ENCODE measurements around the gene COL9A3.

COL9A3 gene

DNA sequence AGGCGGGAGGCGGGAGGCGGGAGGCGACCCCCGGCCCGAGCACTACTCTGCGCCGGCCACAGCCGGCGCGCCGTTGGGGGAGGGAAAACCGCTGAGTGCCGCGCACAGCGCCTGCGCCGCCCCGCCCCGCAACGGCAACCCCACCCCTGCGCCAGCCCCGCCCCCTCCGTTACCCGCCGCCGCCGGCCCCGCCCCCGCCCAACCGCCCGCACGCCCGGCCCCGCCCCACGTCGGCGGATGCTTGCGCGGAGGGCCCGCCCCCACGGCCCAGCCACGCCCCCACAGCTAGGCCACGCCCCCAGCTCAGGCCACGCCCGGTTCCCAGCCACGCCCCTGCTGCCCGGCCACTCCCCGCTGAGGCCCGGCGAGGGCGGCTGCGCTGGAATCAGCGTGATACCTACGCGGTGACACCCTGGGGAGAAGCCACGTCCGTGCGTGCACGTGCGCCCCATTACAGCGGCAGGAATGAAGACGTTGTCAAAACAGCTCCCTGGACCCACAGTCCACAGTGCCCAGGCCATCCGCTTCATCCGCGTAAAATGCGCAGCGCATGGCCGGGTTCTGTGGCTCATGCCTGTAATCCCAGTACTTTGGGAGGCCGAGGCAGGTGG lies 45.0 kb downstream of the COL9A3 start, which contains the start of gene TCFL5:
TSS of gene TCFL5 (minus strand) at position 97 of the 611 bp plus-strand sequence. CDS start 152 bp downstream, outside the sequence.
- peak; percentile 79 for DNase-seq

DNA sequence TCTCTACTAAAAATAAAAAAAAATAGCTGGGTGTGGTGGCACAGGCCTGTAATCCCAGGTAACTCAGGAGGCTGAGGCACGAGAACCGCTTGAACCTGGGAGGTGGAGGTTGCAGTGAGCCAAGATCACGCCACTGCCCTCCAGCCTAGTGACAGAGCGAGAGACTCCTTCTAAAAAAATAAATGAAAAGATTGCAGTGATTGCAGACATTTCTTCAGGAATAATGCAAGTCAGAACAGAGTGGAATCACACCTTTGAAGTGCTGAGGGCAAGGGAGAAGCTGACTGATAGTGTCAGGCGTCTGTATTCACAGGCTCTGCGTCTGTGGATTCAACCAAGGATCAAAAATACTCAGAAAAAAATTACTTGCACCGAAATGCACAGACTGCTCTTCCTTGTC lies 47.4 kb downstream of the COL9A3 start:
- DNase-seq, result no peak

DNA sequence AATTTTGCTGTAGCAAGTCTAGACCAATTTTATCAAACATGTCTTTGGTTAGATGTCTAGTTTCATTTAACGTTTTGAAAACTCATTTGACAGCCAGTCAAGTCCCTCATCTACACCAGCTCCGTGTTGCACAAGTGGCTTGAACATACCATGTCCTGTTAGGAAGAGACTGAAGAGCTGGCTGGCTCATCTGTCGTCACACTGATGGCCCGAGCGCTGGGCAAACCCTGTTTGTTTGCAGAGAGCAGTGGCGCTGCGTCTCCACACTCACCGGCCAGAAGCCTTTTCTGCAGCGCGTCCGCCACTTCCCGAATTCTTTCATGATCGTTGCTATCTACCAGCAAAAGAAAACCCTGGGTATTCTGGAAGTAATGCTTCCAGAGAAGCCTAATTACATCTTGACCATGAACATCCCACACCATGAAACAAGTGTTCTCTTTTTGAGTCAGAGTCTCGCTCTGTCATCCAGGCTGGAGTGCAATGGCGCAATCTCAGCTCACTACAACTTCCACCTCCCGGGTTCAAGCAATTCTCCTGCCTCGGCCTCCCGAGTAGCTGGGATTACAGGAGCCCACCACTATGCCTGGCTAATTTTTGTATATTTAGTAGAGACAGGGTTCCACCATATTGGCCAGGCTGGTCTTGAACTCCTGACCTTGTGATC lies 55.5 kb downstream of the COL9A3 start:
- peak; percentile 32 for DNase-seq

DNA sequence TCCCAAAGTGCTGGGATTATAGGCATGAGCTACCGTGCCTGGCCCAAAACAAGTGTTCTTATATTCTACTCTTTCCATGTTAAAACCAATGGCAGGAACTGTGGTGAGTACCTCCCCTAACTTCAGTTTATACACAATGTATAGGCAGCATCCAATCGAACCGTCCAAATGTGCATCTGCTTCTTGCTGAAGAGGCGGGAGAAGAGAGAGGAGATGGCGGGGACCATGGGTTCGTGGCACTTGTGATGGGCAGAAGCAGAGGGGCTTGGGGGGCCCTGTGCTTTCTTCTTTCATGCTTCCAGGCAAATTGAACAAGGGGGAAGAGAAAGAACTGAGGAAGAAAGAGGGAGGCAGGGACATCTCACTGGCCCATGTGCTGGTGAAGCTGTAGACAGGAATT lies 56.0 kb downstream of the COL9A3 start:
- DNase-seq, result no peak

DNA sequence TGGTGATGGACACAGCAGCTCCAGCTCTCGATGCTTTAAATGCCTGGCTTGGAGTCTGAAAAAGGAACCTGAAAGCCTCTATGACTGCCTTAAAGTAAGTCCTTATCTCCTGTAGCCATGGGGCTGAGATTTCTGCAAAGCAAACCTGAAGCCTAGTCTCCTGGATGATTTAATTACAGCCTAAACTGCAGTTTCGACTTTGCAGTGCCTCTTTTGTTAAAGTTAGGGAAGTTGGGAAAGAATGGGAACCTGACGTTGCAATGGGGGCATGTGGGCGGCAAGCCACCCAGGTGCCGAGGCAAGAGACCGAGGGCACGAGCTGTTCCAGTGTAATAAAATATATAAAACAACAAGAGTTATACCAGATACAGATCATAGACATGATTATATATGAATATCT lies 56.4 kb downstream of the COL9A3 start:
- no peak for DNase-seq

DNA sequence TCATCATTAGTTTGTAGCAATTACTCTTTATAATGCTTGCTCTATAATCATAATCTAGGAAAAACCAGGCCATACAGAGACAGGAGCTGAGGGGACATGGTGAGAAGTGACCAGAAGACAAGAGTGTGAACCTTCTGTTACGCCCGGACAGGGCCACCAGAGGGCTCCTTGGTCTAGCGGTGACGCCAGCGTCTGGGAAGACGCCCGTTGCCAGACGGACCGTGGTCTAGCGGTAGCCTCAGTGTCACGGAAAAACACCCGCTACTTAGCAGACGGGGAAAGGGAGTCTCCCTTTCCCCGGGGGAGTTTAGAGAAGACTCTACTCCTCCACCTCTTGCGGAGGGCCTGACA lies 56.8 kb downstream of the COL9A3 start:
- peak; percentile 30 for DNase-seq

DNA sequence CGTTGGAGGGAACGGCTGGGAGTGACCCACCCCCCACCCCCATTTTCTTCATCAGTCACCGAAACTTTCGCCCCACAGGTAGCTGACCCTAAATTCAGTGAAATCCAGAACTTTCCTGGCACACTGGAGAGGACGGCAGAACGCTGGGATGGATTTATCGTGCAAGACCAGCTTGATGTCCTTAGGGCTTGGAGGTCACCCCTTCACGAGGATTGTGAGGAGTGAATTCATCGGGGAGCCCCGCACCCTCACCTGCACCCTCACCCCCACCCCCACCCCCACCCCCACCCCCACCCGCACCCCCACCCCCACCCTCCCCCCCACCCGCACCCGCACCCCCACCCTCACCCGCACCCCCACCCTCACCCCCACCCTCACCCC lies 58.1 kb downstream of the COL9A3 start:
- DNase-seq, result no peak

DNA sequence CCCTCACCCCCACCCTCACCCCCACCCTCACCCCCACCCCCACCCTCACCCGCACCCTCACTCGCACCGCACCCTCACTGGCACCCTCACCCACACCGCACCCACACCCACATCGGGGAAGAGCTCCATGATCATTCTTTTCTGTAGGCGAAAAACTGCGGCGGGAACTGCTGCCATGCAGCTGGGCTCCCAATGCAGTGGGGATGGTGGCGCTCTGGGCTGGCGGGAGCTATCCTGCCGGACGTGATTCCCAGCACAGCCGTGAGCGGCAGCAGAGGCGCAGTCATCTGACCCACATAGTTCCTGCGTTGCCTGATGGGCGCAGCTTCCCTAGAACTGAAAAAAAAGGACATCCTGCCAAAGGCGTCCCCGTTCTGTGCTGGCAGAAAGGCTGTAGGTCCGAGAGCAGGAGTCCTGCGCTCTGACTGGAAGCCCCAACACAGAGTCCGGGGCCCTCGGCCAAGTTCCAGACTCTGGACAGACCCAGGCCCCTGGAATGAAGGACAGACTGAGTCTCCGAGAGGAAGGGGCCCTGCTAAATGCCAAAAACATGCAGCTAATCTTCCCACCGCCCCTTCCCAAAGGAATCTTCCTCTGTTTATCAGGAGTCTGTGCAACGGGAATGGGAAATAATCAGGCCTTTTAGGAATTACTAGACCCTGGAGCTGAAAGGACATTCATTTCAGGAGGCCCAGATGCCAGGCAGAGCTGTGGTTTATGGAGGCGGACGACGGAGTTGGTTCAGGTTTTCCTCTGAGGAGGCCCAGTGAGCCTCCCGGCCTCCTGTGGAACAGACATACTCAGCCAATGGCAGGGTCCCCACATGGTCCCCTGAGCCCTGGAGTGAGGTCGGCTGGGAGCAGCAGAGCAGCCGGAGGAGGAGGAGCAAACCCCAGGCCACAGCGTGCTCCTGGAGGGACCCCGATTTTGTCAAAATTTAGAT lies 58.8 kb downstream of the COL9A3 start:
- peak; percentile 73 for DNase-seq

DNA sequence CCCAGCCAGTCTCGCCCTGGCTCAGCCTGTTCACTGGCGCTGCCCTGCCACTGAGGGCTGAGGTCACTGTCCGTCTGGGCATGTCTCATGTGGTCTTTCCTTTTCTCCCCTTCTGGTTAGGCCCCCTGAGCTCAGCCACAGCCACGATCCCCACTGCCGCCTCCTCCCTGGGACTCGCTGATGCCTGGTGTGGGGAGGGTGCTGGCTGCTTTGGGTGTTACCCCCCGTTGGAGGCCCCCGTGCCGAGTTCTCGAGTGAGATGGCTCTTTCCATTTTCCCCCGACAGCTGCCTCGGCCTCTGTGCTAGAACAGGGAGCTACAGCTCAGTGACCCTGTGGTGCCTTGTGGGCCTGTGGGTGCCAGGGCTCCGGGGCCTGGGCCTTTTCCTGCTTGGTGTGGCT lies 59.7 kb downstream of the COL9A3 start:
- DNase-seq, result no peak

DNA sequence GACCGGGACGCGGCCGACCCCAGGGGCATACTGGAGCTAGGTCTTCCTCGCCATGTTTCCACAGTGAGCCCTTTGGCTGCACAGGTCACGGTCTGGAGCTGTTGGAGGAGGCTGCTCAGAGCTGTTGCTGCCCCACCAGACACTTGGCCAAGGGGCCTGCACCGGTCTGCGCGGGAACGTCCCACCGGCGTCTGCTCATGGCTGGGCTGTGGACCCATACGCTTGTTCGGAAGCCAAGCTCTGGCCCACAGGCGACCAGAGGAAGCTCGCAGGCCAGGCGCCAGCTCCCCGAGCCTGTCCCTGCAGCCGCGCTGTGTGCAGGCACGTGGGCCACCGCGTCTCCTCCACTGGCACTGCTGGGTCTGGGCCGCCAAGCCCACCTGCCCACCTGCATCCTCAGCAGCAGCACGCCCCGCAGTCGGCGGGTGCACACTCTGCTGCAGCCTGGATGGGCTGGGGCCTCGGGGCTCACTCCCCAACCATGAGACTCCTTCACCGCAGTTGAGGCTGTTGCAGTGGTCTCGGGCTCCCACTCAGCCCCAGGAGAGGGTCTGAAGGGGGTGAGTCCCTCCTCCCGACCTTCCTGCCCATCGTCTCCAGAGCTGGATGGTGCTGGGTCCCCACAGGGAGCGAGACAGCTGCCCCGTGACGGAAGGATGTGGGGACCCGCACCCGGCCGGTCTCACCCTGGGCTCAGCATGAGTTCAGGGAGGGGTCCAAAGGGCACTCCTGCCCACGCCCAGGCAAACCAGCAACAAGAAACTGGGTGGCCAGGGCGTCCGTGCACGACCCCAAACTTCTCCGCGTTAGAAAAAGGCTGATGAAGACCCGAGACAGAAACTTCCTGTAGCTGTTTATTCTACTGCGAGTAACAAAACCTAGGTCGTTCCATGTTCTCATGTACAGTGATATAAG lies 60.3 kb downstream of the COL9A3 start:
- DNase-seq, result no peak

DNA sequence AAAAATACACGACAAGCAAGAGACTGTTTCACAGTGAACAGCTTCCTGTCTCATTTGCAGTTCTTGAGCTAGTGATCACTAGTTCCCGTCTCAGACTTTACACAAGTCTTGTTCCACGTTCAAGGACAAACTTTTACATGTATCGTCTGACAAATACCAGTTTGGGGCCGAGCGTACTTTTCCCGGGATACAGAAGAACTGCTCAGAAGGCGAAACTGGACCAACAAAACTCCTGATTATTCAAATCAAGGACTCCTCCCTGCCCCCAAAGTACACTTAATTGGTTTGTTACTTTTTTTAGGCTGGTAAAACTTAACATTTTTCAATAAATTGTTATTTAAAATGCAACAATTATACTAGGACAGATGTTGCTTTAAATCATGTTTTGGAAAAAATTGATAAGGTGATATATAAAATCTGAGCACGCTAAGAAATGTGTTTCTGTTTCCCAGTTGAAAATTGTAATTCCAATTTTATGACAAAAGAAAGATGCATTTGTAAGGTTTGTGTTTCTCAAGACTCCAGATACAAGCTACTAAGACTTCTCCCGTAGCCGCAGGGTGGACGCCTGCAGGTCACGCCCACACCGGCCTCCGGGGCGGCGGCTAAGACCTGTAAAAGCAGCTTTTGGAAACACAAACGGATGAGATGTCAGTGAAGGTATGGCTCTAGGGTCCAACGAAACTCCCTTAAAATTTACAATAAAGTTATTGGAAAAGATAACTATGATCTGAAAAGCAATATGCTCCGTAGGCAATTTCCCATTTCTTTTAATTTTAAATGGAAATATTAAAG lies 61.6 kb downstream of the COL9A3 start:
- DNase-seq, result no peak

DNA sequence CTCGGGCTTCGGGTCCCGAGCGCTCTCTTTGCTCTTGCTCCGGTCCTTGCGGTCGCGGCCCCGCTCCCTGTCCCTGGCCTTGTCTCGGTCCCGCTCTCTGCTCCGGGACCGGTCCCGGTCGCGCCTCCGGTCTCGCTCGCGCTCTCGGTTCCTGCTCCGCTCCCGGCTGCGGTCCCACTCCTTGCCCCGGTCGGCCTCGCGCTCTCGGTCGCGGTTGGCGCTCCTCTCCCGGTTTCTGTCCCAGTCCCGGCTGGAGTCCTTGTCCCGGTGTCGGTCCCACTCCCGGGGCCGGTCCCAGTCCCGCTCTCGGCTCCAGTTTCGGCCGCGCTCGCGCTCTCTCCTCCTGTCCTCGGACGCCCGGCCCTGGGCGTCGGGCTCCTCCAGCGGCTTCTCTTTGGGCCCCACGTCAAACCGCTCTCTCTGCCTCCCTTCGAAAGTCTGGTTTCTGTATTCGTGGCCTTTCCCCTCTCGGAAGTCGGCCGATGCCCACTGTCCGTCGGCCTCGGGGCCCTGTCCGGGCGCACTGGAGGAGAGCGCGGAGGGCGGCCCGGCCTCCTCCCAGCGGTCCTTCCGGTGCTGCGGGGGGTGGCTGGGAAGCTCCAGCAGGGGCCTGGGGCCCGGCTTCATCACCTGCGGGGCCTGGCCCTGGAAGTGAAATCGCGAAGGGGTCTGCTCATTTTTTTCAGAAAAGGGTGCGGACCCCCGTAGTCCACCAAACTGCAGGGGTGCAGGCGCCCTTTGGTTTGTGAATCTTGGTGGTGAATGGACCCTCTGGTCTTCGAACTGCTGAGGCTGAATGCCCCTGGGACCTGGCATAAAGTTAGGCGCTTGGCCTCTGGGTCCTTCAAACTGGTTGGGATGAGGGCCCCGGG lies 62.7 kb downstream of the COL9A3 start:
- no peak for DNase-seq

DNA sequence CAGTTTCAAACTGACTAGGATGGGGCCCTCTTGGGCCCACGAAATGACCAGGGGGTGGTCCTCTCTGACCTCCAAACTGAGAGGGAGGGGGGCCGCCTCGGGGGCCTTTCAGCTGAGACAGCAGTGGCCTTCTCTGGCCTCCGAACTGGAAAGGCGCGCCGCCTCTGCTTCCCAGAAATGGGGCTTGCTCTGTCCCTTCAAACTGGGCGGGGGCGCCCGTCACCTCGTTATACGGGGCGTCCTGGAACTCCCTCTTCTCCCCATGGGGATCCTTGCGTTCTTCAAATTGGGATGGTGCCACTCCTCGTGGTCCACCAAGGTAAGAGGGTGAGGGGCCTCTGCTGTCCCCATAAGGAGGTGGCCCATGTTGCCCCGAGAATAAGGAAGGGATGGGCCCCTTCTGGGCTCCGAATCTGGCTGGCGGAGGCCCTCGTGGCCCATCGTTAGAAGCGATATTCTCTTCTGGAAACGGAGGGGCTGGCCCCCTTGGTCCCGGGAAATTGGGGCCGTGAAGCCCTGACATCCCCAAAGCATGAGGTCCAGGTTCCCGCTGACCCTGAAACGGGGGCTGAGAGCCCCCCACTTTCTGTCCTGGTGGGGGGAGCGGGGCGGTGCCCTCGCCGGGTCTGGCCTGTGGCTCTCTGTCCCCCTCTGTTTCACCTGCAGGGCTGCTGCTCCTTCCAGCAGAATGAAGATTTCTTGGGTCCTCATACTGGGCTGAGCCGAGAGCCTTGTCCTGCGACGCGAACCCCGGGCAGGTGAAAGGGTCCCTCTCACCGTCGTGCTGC lies 63.5 kb downstream of the COL9A3 start:
- DNase-seq, result no peak

DNA sequence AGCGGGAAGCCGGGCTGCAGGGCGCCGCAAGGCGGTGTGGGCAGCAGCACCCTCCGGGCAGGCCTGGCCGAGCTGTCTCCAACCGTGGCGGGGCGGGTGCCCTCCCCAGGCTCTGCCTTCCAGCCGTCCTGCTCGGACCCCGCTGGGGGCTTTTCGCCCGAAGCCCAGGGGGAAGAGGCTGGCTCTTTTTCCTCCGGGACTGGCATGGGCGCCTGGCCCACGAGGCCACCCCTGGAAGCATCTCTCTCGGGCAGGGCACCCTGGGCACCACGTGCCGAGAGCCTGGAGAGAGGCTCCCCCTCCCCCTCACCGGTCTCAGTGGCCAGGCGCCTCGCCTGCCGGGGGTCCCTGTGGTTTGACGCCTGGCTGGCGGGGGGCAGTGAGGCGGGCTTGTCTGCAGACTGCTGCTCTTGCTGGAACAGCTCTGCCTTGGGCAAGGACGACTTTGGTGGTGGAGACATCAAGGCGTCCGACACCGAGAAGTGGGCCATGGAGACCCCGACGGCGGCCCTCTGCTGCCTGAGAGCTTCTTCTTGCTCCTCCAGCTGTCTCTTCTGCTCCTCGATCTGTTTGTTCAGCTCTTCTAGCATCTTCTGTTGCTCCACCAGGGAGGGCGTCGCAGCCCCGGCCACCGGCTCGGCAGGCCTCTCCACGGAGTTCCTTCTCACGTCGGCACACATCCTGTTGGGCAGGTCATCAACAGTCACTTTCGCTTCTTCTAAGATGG lies 64.2 kb downstream of the COL9A3 start:
- DNase-seq, result no peak

DNA sequence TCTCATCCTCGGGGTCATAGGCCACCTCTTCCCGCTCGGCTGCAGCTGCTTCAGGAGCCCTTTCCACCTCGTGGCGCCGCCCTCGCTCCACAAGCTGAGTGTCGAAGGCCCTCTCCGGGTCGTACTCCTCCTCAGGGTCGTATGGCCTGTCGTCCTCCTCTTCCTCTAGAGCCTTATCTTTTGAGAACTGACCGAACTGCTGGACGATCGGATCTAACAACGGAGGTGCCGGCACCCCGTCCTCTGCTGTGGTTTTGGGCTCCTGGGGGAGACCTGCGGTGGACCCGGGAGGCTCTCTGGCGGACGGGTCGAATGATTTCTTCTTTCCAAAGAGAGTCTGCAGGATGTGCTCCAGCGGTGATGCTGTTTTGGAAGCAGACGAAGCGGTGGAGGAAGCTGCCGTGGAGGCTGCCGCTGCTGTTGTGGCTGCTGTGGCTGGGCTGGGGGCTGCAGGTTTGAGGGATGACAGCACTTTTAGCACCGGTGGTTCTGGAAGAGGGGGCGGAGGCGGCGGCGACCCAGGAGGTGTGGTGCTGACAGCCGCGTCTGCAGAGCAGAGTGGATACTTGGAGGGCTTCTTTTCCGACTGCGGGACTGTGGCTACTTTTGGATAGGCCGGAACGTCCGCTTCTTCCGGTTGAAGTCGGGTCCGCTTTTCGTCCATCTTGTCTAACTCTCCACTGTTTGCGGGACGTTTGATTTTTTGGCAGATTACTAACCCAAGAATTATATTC lies 65.0 kb downstream of the COL9A3 start:
- DNase-seq, result no peak

DNA sequence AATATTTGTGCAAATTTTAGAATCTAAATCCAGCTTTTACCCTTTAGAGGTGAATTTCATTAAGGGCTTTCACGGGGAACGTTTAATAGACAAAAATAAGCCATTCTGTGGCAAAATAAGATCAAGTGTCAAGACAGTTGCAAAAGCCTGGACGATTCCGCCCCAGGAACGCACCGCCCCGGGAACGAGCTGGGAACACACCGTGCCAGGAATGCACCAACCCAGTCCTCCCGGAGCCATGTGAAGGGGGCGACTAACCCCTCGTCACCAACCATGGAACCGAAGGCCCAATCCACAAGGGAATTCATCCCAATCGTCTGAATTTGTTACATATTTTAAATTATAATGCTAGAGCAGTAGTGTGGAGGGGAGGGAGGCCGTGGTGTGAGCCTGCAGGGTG lies 65.6 kb downstream of the COL9A3 start:
- DNase-seq, result no peak

DNA sequence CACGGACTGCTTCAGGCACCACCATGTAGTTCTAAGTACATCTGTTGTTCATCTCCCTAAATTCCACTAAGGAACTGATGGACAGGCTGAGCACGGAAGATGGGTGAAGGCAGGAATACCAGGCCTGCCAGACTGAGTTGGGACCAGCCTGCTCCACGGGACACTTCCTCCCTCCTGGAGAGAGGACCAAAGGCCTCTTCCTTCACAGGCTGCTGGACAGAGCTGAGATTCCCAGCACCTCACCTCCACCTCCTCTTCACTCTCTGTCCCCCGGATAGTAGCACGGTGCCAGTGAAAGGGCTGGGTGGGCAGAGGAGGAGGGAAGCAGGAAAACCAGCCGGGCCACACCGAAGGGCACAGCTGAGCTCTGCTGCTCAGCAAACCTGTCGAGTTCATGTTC lies 67.7 kb downstream of the COL9A3 start:
- DNase-seq, result no peak

DNA sequence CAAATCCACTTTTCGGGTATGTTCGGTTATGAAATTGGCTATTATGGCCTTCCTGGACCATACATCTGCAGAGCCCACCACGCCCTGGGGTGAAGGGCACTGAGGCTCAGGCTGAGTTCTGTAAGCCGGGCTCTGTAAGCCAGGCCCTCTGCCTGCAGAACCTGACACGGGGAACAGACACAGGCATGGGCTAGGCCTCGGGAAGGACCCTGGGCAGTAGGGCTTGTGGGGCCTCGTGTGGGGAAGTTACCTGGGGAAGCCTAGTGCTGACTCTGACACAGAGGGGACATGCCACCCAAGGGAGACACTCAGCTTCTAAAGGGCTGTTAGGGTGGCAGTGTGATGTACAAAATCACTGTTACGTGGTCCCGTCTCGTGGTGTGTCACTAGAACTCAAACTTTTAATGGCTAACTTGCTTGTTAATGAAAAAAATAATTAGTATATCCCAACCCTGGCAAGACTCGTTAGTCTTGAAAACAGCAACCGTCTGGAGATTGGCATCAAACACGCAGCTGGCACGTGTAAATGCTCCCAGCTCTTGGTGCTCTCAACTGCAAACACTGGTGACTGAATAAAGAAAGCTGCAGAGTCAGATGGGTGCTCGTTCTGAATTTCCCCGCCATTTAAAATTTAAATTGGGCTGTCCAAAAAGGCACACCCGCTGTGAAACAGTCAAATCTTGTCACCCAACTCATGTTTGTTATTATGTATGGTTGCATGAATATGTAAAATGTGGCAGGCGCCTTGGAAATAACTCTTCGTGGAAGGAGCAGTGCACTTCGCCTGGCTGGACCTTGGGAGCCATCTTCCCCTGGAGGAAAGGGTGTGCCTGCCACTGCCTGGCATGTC lies 68.4 kb downstream of the COL9A3 start:
- no peak for DNase-seq
